Cardiac muscle cell (in vitro differentiated cells and primary cell): ENCODE data around the gene MLF1. TPM values are rescaled to one million over a fixed set of nuclear protein-coding genes. Genes with fewer than 3 reads are reported as not detected.

Source experiments
- DNase-seq, 2 donors: peaks; one replicate each; pipeline versions ENCODE4 v3.0.0 to v3.0.0-alpha.2; 2010 to 2017; ENCODE audit warnings: low read depth in 1 of 2, low spot score in 1 of 2
- H3K27ac ChIP-seq: fragments of 200-600 bp; sonication (generic); 2 replicates; pipeline ENCODE4 v1.5.1; 2016
- H3K27me3 ChIP-seq: fragments of 200-600 bp; sonication (generic); 2 replicates; pipeline ENCODE4 v1.6.0; 2016; ENCODE audit warnings: control low read depth
- H3K36me3 ChIP-seq: fragments of 200-600 bp; sonication (generic); 2 replicates; pipeline ENCODE4 v1.5.1; 2016; ENCODE audit warnings: control low read depth
- H3K4me1 ChIP-seq: fragments of 200-600 bp; sonication (generic); 2 replicates; pipeline ENCODE4 v1.8.1; 2017; ENCODE audit warnings: low read depth, mild to moderate bottlenecking, mixed run types
- H3K4me3 ChIP-seq: fragments of 200-600 bp; sonication (generic); 2 replicates; pipeline ENCODE4 v1.5.1; 2016; ENCODE audit warnings: mild to moderate bottlenecking
- H3K9me3 ChIP-seq: fragments of 200-600 bp; sonication (generic); 2 replicates; pipeline ENCODE4 v1.5.1; 2017; ENCODE audit warnings: low read depth, mild to moderate bottlenecking, control low read depth
- CTCF ChIP-seq: IDR thresholded peaks from 2 replicates; pipeline ENCODE4 v1.5.1; 2012; ENCODE audit warnings: low read depth, mild to moderate bottlenecking, low read length
- polyA plus RNA-seq: library from polyadenylated mRNA; unstranded; fragments of >200 nt; fragmentation: Nextera tagmentation; extraction: Ambion mirVana; gene quantifications from 2 replicates; pipeline ENCODE4 v1.2.1, GENCODE V29; 2016
- total RNA-seq: library from RNA; depleted of rRNA; stranded (reverse); fragments of >200 nt; gene quantifications from 2 replicates; pipeline ENCODE4 v1.2.3, GENCODE V29; 2016

Gene MLF1
- total and polyA plus RNA-seq, 2 experiments from 2014 or later = 121 to 210 TPM

DNA sequence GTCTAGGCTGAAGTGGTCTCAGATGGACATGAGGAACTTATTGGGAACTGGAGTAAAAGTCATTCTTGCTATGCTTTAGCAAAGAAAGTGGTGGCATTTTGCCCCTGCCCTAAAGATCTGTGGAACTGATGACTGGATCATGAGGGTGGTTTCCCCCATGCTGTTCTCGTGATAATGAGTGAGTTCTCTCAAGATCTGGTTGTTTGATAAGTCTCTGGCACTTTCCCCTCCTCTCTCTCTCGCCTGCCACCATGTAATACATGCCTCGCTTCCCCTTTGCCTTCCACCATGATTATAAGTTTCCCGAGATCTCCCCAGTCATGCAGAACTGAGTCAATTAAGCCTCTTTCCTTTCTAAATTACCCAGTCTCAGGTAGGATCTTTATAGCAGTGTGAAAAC is 11.5 kb upstream of the MLF1 start:
- Histone ChIP-seq H3K4me1 (peaks cover 36% of the 10 kb centered on the region), H3K9me3 (no peaks in the 10 kb centered on the region), H3K27me3 (no peaks in the 10 kb centered on the region), H3K36me3 (no peaks in the 10 kb centered on the region), H3K4me3 (no peak overlapping the region), H3K27ac (no peak overlapping the region)
- TF ChIP-seq CTCF = no peak
- no peak for DNase-seq

- H3K9me3 ChIP-seq = no peaks in the 10 kb centered on the region
- H3K4me1 ChIP-seq = peaks cover 36% of the 10 kb centered on the region
- H3K27me3 ChIP-seq = no peaks in the 10 kb centered on the region
- H3K27ac ChIP-seq = peak overlapping the region; percentile 87
- H3K36me3 ChIP-seq = no peaks in the 10 kb centered on the region
- no peak overlapping the region for H3K4me3 ChIP-seq
- peak in 1 of 2 donors; percentile 36 for DNase-seq
- no peak for TF ChIP-seq CTCF
These were observed 10.0 kb upstream of the MLF1 start for GRCh38 chr3:158560979-158561378.

GRCh38 chr3:158562674-158563073 is 8.3 kb upstream of the MLF1 start:
- TF ChIP-seq CTCF = no peak
- peak overlapping the region; percentile 8 for H3K4me3 ChIP-seq
- no peak for DNase-seq

DNA sequence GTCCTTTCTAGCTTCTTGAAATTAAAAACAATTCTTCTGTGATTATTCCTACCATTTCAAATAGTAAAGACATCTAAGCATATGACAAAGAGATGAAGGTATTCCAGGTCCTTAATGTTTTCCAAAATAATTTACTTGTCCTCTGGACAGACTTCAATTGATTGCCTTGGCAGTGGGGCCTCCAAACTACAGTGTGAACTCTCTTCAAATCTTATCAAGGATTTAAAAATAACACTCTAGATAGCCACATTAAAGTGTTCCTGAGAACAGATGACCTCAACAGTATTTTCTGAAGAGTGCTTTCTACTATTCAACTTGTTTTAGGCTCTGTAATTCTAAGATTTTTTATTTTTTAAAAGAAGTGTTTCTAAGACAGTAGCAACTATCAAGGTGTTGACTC is 7.9 kb upstream of the MLF1 start:
- peak in 1 of 2 donors; percentile 19 for DNase-seq
- no peak for TF ChIP-seq CTCF
- Histone ChIP-seq H3K4me1 (peaks cover 51% of the 10 kb centered on the region), H3K4me3 (peak overlapping the region; percentile 8), H3K36me3 (no peaks in the 10 kb centered on the region), H3K27ac (peak overlapping the region; percentile 92), H3K27me3 (no peaks in the 10 kb centered on the region), H3K9me3 (no peaks in the 10 kb centered on the region)

More at GRCh38 chr3:158562674-158563073, 8.3 kb upstream of the MLF1 start:
- Histone ChIP-seq H3K4me1 (peaks cover 47% of the 10 kb centered on the region), H3K36me3 (no peaks in the 10 kb centered on the region), H3K27ac (peak overlapping the region; percentile 92), H3K27me3 (no peaks in the 10 kb centered on the region), H3K9me3 (no peaks in the 10 kb centered on the region)

DNA sequence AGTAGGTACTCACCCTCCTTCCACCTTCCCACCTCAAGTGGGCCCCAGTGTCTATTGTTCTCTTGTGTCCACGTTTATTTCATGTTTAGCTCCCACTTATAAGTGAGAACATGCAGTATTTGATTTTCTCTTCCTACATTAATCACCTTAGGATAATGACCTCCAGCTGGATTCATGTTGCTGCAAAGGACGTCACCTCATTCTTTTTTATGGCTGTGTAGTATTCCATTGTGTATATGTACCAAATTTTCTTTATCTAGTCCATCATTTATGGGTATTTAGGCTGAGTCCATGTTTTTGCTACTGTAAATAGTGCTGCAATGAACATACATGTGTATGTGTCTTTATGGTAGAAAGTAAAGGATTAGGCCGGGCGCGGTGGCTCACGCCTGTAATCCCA is 5.9 kb upstream of the MLF1 start:
- Histone ChIP-seq H3K27ac (no peak overlapping the region), H3K27me3 (no peaks in the 10 kb centered on the region), H3K36me3 (no peaks in the 10 kb centered on the region), H3K4me3 (no peak overlapping the region), H3K9me3 (no peaks in the 10 kb centered on the region), H3K4me1 (peaks cover 71% of the 10 kb centered on the region)
- DNase-seq = no peak
- TF ChIP-seq CTCF = no peak

- no peak for TF ChIP-seq CTCF
- DNase-seq = no peak
- peak overlapping the region; percentile 90 for H3K27ac ChIP-seq
- H3K9me3 ChIP-seq = no peaks in the 10 kb centered on the region
- no peaks in the 10 kb centered on the region for H3K27me3 ChIP-seq
- no peaks in the 10 kb centered on the region for H3K36me3 ChIP-seq
- H3K4me3 ChIP-seq = no peak overlapping the region
- H3K4me1 ChIP-seq = peaks cover 46% of the 10 kb centered on the region
These were observed 2.2 kb upstream of the MLF1 start for GRCh38 chr3:158568784-158569183.
